Activated CD4-positive, alpha-beta T cell treated with anti-CD3 and anti-CD28 coated beads, Interleukin-2, Interleukin-6, amounts not matched to agents 100 ng/mL and 50 ng/mL, durations not matched to agents 16 hours and 8 hours (primary cell): ENCODE data around the gene CNN2.
"Not testable (repeated sequence)": the region's sequence is repeated elsewhere in the genome, so short reads cannot be mapped to it uniquely, and the experiment has no call there.

Experiments
- DNase-seq: peaks from one replicate; pipeline ENCODE4 v3.0.0-alpha.2; 2020

CNN2 gene

DNA sequence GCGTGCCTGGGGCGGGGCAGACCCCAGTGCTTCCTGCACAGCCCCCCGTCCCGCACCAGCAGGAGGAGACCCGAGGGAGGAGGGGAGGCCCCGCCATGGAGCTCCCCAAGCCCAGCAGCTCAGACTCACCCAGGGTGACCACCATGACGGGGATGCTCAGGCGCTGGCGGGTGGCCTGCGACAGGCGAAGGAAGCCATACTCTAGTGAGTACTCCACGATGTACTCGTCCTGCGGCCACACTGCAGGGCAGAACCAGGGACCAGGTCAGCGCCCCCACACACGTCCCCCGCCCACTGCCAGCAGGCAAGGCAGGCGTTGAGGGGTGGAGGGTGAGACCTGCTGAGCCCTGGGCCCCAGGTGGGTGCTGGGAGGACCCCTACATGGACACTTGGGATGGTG is 14.1 kb upstream of the CNN2 start:
- no peak for DNase-seq

DNA sequence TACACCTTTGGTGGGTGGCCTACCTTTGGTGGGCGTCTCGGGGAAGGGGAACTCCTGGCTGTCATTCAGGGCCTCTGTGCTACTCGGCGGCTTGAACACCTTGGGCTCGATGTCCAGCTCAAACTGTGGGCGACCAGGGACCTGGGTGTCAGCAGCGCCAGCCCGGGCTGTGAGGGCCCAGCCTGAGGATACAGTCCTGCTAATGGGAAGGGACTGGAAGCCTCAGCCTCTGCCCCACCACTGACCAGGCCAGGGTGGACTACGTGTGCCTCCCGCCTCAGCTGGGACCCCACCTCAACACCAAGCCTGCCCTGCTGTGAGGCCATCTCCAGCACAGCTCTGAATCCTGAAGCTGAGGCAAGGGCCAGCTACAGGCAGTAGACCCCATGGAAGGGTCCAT is 13.2 kb upstream of the CNN2 start:
- no peak for DNase-seq

DNA sequence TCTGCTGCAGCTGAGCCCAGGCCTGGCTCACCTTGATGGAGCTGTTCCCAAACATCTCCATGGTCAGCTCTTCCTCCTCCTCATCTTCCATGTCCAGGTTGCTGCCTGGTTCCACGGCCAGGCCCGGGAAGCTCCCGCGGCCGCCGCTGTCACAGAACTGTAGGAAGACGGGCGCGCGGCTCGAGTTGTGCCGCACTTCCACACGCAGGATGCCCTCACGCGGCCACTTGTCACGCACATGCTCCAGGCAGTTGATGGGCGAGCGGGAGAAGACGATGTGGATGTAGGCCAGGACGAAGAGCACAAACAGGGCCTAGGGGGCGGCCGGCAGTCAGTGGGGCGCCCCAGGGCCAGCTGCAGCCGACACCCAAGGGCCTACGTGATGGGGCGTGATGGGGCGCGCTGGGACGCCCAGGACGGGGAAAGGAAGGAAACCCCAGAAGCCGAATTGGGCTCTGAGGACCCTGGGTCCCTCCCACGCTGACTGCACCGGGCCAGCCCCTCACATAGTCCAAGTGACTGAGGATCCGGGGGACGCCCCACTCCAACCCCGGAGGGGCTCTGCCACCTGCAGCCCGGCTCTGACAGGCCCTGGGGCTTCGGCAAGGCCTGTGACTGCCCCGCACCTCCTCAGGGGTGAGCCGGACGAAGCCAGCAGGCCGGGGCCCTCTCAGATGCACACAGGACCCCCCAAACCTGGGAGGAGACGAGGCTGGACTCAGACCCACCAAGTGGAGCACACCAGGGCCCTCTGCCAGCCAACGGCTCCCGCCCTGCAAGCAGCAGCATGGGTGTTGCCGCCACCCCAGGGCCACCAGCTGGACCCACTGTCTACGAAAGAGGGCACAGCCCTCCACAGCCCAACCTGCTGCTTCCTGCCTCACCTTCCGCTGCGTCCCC is 12.0 kb upstream of the CNN2 start:
- no peak for DNase-seq

DNA sequence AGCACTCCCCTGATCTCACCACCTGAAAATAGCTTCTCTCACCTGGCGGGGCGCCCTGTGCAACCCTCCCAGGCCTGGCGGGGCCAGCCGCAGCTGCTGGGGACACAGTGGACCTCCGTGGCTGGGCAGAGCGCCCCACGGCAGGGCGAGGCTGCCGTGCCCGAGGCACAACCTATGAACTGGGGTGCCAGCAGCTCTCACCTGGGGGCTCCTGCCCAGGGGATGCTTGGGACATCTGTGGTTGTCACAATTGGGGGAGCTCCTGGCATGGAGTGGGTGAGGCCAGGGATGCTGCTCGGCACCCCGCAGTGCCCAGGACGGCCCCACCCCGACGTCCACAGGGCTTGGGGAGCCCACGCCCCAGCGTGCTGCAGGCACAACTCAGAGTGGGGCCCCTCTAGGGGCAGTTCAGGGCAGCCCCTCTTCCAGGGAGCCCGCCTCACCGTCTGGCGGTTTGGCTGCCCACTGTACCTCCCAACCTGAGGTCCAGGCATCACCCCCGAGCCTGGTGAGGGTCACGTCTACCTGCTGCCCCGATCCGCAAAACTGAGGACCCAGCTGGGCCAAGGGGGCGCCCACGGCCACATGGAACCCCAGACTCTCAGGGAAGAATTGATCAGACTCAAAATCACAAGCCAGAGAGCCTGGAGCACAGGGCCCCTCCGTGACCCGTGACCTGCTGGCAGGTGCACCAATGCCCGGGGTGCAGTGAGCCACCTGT is 11.2 kb upstream of the CNN2 start:
- DNase-seq, result no peak

DNA sequence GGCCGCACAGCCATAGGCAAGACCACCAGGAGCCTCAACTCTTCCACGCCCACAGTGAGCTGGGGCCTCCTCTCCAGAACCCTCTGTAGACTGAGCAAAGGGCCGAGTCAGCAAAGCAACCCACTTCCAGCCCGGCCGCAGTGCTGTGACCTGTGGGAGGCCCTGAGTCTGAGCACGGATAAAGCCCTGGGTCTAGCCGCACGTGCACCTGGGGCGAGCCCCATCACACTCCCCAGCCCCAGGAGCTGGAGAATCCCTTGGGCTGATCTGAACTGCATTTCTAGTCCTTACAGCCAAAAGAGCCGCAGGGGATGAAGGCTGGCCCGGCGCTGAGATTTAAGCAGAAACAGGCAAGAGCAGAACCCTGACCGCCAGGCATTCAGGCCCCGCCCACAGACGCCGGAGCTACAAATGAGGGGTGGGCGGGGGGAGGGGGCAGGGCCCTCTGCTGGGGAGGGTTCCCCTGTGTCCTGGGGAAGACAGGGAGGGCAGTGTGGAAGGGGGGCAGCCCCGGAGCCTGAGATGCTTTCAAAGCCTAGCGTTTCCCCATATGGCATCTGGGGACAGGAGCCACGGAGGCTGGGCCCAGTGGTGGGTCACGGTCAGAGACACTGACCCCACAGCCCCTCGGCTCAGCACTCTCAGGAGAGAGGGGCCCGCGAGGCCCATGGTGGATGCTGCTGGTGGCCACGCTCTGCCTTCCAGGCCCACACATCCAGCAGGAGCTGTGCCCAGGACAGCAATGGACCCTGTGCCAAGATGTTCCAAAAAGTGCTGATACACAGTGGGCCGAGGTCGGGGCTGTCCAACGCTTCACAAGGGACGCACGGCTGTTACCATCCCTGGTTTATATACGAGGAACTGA is 10.4 kb upstream of the CNN2 start:
- no peak for DNase-seq

DNA sequence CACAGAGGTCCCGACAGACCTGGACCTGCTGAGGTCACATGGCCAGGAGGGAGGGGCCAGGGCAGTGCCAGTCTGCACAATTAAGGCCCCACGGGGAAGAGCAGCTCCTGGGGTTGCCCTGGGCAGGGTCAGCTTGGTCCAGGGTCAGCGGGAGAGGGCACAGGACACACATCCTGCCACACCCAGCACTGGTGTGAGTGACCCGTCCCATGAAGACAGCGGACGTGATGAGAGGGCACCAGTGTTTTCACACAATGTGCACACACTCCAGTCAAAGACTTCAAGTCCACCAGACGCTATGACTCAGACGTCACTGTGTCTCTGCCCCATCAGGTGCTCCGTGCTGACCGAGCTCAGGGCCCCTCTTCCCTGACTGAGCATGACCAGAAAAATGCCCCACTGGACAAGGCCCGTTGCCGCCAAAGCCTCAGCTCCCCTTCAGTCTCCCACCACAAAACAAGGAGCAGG is 9.7 kb upstream of the CNN2 start:
- no peak for DNase-seq

DNA sequence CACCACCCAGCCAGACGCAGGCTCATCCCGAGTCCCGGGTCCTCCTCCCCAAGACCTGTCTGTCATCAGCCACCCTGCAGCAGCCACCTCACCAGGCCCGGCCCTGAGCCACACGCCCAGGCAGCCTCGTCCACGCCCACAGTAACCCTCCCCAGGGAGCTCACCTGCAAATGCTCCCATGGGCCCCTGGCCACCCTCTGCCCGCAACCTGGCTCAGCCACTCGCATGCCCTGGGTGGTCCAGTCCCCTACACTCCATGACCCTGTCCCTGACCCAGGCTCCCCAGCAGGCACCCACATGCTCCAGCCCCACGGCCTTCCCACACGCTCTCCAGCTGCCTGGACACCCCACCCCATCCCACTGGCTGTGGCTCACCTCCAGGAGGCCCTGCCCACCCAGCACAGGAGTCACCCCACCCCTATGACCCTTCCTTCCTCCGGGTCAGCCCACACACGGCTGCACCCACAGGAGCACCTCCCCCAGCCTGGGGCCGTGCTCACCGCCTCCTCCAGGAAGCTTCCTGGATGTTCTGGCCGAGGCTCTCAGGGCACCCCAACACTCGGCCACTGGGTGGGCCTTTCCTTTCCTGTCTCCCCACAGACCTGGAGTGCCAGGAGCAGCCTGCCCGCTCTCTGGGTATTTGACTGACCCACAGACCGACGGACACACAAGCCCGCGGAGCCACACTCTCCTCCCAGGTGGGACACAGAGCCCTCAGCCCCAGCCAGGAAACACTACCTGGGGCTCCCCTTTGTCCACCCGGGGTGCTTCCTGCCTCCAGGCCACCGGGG is 9.1 kb upstream of the CNN2 start:
- no peak for DNase-seq

DNA sequence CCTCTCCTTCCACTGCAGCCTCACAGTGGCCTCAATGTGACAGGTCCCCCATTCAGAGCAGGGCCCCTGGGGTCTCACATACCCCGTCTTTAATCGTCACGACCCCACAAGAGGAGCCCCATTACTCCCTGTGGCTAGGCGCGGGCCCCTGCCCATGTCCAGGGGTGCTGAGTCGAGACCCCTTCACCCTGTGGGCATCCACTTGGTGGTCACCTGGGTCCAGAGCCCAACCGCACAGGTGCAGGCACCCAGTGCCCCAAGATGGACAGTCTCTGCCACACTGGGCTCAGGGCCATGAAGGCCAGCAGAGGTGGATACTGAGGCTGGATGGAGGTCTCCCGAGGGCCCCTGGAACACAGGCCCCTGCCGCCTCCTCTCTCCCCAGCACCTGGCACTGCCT is 8.5 kb upstream of the CNN2 start:
- no peak for DNase-seq

DNA sequence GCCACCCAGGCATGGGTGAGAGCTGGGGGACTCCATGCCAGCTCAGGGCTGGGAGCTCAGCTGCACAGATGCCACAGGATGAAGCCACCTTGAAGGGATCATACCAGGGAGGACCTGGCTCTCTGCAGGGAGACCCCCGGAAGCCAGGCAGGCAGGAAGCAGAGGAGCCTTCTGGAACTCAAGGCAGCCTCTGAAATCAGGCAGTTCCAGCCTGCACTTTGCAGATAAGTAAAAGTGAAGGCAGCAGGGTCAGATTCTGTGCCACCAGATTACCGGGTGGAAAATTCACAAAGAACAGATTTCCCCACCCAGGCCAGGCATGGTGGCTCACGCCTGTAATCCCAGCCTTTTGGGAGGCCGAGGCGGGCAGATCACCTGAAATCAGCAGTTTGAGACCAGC is 8.0 kb upstream of the CNN2 start:
- DNase-seq, result no peak

DNA sequence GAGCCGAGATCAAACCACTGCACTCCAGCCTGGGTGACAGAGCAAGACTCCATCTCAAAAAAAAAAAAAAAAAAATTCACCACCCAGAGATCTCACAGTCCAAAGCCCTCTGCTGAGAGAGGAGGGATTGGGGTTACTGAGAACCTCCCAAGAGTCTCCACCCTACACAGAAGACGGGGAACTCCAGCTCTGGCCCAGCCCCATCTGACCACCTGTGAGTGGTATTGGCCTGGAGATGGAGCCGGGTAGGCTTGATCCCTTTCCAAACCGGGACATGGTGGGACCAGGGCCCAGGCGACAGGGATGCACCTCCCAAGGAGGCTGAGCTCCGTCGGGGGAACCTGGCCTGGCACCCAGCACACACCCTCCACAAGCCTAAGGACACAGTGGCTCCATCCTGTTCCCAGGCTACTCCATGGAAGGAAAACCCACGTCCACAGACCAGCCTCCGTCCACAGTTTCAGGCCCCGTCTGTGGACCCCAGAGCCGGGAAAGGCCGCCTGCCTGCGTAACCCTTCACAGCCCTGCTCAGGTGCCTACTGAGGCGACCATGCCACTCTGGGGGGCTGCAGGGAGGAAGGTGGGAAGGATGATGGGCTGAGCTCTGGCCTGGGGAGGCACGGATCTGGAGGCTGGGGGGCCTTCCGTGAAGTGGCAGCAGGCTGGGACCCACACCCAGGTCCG is 7.3 kb upstream of the CNN2 start:
- no peak for DNase-seq

DNA sequence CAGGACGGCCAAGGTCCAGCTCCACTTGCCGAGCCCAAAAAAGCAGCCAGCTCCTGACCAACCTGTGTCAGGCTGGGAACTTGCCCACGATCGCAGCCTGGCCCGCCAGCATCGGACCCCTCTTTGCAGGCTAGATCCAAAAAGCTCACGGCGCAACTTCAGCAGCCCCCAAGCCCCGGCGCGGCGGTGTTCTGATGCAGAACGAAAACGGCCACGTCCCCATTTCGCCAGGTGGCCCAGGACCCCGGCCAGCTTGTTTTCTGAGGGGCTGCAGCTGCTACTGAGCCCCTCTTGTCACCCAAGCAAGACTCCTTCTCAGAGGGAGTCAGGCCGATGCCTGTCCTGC is 6.8 kb upstream of the CNN2 start:
- DNase-seq, result no peak

DNA sequence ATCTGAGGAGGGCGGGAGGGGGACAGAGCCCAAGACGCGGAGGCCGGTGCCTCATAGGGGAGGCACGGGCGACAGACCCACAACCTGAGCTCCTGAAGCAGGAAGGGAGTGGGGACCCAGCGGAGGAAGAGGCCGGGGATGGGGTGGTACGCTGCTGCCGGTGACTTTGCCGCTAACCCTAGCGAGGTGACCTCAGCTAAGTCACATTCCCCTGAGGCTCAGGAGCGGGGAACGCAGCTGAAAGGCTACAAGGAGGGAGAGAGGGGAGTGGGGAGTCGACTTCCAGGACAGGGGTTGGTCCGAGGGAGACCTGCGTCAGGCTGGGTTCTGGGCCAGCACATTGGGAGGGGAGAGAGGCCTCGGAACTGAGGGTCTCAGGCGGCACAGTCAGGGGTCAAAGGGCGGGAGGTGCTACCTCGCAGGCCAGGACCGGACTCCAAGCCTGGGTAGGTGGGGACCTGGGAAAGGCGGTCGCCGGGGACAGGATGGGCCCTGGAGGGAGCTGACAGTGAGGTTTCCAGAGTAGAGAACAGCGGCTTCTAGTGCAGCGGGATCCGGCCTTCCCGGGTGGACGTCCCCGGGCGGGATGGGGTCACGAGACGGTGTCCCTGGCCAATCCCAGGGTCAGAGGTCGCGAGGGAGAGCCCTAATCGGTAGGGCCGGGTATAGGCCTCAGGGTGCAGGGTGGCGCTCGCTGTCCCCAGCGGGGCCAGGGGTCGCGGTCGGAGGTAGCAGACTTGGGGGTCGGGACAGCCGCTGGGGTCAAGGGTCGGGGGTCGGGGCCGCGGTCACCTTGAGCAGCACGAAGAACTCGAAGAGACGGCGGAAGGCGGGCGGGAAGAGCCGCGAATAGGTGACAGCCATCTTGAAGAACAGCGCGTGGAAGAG is 6.2 kb upstream of the CNN2 start:
- DNase-seq, result no peak

DNA sequence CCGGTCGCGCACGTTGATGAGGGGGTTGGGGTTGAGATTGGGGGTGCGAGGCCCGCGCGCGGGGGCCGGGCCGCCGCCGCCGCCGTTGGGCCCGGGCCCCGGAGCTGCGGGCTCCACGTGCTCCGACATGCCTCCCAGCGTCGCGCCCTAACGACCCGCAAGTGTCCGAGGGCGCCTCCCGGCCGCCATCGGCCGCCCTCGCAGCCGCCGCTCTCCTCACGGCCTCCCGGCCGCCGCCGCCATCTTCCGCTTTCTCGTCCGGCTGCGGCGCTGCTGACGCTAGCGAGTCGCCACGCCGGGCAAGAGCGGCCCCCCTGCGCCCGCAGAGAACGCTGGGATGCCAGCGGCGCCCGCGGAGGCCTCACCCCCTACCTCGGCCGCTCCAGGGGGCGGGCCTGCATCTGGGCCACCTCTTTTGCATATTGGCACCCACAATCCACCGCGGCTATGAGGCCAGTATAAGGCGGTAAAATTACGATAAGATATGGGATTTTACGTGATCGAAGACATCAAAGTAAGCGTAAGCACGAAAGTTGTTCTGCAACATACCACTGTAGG is 5.5 kb upstream of the CNN2 start, which contains the start of gene TMEM259:
Gene TMEM259, minus strand, starts transcription at position 256 of the 558 bp plus-strand sequence. Its CDS starts 127 bp downstream, at position 129.
- DNase-seq, result peak; percentile 98

DNA sequence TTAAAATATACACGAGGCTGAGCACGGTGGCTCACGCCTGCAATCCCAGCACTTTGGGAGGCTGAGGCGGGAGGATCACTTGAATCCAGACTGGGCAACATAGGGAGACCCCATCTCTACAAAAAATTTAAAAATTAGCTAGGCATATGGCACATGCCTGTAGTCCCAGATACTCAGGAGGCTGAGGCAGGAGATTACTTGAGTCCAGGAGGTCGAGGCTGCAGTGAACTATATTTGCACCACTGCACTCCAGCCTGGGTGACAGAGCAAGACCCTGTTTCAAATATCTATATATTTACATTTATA is 2.6 kb upstream of the CNN2 start:
- not testable (repeated sequence) for DNase-seq

DNA sequence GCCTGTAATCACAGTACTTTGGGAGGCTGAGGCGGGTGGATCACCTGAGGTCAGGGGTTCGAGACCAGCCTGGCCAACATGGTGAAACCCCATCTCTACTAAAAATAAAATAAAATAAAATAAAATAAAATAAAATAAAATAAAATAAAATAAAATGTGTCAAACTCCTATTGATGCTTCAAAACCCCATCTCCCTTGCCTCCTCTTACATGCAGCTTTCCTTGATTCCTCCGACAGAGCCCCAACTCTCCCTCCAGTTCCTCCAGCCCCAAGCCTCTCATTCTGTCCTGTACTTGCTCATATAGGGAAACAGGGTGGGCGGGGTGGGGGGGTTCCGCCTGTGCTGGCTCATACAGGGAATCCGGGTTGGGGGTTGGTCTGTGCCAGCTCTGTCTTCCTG is 1.3 kb upstream of the CNN2 start:
- not testable (repeated sequence) for DNase-seq

DNA sequence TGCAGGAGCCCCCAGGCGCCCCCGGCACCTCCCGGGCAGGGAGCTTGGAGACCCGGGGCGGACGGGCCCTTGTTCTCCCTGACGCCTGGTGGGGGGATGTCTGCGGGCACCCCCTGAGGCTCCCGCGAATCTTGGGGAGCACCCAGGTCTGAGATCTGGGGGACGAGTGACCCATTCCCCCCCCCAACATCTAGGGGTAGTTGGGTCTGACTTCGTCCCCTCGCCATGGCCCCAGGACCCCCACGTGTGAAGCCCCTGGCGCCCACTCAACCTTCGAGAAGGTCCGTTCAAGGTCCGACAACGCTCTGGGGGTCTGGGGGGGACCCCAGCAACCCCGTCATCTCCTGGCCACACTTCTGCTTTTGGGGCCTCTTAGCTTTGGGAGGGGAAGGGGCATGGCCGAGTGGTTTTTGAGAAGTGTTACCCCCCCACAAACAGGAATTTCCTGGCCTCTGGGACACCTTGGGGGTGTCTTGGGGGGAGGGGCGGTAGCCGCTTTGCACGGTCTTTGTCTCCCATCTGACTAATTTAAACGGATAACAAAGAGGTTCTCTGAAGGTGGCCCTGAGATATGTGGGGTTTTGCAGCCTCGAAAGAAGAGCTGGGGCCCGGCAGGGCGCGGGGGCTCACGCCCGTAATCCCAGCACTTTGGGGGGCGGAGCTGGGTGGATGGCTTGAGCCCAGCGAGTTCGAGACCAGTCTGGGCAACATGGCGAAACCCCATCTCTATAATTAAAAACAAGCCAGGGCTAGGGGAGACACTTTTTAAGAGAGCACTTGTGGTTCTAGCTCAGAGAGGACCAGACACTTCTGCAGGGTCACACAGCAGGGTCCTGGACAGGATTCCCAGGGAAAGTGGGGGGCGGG is 608 bp downstream of the CNN2 start:
- DNase-seq, result peak; percentile 47

DNA sequence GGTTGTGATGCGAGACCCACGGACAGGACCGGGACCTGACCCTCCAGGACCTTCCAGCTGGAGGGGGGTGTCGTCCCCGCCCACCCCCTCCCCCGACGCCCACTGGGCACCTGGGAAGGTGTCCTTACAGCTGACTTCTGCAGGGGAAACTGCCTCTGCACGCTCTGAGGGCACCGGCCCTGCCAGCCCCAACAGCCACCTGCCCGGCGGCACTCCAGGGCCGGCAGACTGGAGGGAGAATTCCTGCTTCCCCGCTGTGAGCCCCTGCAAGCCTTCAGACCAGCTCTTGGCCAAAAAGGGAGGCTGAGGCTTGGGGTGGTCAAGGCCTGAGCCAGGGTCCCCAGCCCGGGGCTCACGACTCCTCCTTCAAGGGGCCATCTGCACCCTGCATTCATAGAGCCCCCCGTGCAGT is 1.2 kb downstream of the CNN2 start:
- no peak for DNase-seq

DNA sequence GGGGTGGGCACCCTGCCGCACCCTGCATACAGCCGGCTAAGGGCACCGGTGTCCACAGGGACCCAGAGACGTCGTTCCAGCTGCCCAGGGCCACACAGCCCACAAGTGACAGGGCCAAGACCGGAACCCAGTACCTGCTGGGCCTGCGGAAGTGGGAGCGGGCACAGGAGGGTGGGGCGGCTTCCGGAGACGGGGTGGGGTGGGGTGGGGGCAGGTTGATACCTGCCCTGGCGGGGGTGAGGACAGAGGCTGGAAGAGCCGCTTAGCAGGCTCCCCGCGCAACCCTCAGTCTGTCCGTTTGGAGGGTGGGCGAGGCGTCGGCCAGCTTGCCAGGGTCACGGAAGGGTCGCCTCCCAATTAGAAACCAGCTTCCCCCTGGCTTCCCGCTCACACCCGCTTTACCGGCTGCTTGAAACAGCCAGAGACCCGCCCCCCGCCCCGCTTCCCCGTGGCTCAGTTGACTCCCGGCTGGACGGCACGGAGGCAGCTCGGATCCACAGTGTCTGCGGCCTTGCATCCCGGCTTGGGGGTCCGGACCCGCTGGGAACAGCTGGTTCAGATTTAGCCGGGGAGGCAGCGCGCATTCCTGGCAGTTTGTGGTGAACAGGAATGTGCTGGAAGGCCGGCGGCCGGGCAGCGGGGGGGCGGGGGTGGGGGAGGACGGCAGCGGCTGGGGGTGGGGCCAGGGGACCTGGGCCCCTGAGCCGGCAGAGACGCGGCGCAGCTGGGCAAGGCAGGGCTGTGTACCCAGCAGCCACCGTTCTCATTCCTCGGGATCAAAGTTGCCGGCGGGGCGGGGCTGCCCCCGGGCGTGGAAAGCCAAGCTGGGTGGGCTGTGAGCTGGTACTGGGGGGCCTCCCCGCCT is 1.9 kb downstream of the CNN2 start:
- peak; percentile 71 for DNase-seq
